ENCODE results near the gene IL1RL1. TPM values are rescaled to one million over a fixed set of nuclear protein-coding genes. Genes with fewer than 3 reads are reported as not detected.

IL1RL1 gene
- total RNA-seq, 2 experiments from 2014 or later = 0.10 to 0.18 TPM

GRCh38 chr2:102337481-102338386 is 26.4 kb downstream of the IL1RL1 start:
- H3K27ac Mint-ChIP-seq = no peak overlapping the region
- no peak for DNase-seq
- peaks cover 20% of the 10 kb centered on the region for H3K4me1 Mint-ChIP-seq
- no peak overlapping the region for H3K4me3 Mint-ChIP-seq
- H3K9me3 Mint-ChIP-seq = no peaks in the 10 kb centered on the region
- H3K27me3 Mint-ChIP-seq = no peaks in the 10 kb centered on the region
- H3K36me3 Mint-ChIP-seq = no peaks in the 10 kb centered on the region

DNA sequence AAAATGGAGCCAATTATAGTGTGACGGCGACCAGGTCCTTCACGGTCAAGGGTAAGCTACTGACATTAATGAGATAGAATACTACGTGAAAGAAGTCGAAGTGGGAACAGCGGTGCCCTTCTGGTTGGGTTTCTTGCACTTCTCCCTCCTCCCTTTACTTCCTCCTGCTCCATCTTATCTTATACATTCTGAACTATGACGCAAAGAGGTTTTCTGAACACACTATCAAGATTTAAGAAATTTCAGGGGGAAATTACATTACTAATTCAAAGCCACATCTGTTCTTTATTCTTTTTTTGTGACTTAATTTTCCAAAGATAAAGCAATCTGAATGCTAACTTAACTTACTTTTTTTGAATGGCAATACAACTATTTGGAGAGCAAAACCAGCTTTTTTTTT is 29.4 kb downstream of the IL1RL1 start:
- Mint-ChIP-seq H3K9me3 (no peaks in the 10 kb centered on the region), H3K27ac (no peak overlapping the region), H3K4me1 (peaks cover 11% of the 10 kb centered on the region), H3K27me3 (no peaks in the 10 kb centered on the region), H3K36me3 (no peaks in the 10 kb centered on the region), H3K4me3 (no peak overlapping the region)
- DNase-seq = no peak

DNA sequence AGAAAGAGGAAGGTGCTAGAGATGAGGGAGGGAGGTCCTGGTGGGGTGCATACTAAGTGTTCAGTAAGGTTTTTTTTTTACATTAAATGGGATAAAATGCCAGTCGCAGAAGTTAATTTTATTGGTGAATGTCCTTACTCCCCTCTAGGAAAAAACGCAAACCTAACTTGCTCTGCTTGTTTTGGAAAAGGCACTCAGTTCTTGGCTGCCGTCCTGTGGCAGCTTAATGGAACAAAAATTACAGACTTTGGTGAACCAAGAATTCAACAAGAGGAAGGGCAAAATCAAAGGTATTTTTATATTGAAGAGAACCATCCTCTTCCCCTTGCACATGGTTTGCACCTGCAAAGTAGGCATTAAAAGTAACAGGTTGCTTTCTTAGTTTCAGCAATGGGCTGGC is 31.5 kb downstream of the IL1RL1 start:
- DNase-seq = no peak
- Mint-ChIP-seq H3K27ac (no peak overlapping the region), H3K4me1 (peaks cover 2% of the 10 kb centered on the region), H3K36me3 (no peaks in the 10 kb centered on the region), H3K27me3 (no peaks in the 10 kb centered on the region), H3K4me3 (no peak overlapping the region), H3K9me3 (no peaks in the 10 kb centered on the region)

- Mint-ChIP-seq H3K9me3 (no peaks in the 10 kb centered on the region), H3K27ac (no peak overlapping the region), H3K4me1 (no peaks in the 10 kb centered on the region), H3K27me3 (no peaks in the 10 kb centered on the region), H3K4me3 (no peak overlapping the region), H3K36me3 (no peaks in the 10 kb centered on the region)
- no peak for DNase-seq
Observed at GRCh38 chr2:102344397-102344796, 33.0 kb downstream of the IL1RL1 start.

GRCh38 chr2:102345329-102345920 is 34.1 kb downstream of the IL1RL1 start:
- H3K27me3 Mint-ChIP-seq = no peaks in the 10 kb centered on the region
- H3K27ac Mint-ChIP-seq = no peak overlapping the region
- no peaks in the 10 kb centered on the region for H3K36me3 Mint-ChIP-seq
- peaks cover 4% of the 10 kb centered on the region for H3K4me1 Mint-ChIP-seq
- DNase-seq = no peak
- no peaks in the 10 kb centered on the region for H3K9me3 Mint-ChIP-seq
- H3K4me3 Mint-ChIP-seq = no peak overlapping the region

DNA sequence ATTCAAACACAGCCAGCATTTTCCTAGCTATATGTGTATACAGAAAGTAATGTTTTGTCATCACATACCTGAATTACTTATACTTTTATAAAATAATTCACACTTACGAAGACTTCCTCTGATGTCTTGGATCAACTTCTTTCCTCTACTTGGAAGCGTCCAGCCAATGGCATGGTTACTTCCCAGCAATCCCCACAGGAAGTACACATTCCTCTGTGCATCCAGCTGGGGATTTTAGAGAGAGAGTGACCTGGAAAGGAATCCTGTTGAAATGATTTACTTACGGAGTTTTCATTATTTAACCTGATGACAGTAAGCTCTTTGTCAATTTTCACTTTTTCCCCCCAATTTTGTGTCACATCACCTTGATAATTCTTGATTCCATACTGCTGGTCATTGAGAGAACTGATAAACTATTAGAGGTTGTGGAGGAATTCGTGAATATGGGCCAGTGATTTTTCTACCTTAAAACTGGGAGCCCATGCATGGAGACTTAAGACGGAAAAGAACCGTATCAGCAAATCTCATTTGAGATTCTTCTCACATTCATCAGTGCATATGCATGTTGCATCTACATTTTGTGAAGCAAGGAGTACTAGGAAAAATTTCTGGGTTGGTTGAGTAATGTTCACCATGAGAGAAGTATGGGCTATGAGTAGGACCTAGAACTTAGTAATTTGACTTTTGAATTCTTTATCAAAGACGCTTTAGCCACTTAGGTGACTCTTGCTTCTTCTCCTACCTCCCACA is 35.2 kb downstream of the IL1RL1 start:
- Mint-ChIP-seq H3K4me1 (peaks cover 4% of the 10 kb centered on the region), H3K27me3 (no peaks in the 10 kb centered on the region), H3K36me3 (no peaks in the 10 kb centered on the region), H3K27ac (no peak overlapping the region), H3K4me3 (no peak overlapping the region), H3K9me3 (no peaks in the 10 kb centered on the region)
- no peak for DNase-seq

GRCh38 chr2:102350137-102350793 is 38.9 kb downstream of the IL1RL1 start:
- no peak overlapping the region for H3K4me3 Mint-ChIP-seq
- no peaks in the 10 kb centered on the region for H3K27me3 Mint-ChIP-seq
- H3K9me3 Mint-ChIP-seq = no peaks in the 10 kb centered on the region
- no peak for DNase-seq
- no peak overlapping the region for H3K27ac Mint-ChIP-seq
- no peaks in the 10 kb centered on the region for H3K36me3 Mint-ChIP-seq
- H3K4me1 Mint-ChIP-seq = peaks cover 8% of the 10 kb centered on the region

DNA sequence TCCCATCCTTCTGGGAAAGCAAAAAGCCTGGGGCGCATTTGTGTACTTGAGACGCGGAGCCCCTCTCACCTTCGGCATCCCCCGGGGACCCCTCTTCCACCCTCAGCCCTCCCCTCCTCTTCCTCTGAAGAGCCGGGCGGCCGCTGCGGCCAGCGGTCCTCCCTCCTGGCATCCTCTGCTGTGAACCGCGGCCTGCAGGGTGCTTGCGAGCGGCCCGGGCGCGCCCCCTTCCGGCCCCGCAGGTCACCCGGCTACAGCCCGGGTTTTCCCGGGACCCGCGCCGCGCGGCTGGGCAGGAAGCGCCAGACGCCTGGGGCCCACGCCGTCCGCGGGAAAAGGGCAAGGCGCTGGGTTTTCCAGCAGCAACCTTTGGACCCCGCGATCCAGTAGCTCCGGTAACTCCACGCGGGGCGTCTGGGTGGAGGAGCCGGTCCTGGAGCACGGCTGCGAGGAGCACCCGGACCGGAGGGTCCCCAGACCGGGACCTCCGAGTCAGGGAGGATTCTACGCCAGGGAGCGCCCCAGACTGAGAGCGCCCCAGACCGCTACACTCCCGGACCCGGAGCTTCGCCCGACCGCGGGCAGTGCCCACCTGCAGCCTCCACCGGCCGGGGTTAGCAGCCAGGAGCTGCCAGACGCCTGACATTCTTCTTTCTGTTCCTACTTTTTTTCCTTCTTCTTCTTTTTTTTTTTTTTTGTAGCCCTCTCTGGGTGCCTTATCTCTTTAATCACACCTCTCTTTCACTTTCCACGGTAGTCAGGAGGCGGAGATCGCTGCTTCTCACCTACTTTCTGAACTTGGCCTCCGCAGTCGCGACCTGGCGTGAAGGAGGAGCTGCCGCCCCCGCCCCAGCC is 44.4 kb downstream of the IL1RL1 start, which contains the start of gene IL18R1:
Gene IL18R1, plus strand, starts transcription at position 271 of the 855 bp plus-strand sequence. CDS start 6,865 bp downstream, outside the sequence.
- Mint-ChIP-seq H3K9me3 (no peaks in the 10 kb centered on the region), H3K4me3 (peak within 1 kb of the TSS; percentile 99), H3K36me3 (peaks cover 16% of the 10 kb centered on the region), H3K27ac (peak within 1 kb of the TSS; percentile 97), H3K27me3 (no peaks in the 10 kb centered on the region), H3K4me1 (peaks cover 42% of the 10 kb centered on the region)
- DNase-seq = peak; percentile 85

DNA sequence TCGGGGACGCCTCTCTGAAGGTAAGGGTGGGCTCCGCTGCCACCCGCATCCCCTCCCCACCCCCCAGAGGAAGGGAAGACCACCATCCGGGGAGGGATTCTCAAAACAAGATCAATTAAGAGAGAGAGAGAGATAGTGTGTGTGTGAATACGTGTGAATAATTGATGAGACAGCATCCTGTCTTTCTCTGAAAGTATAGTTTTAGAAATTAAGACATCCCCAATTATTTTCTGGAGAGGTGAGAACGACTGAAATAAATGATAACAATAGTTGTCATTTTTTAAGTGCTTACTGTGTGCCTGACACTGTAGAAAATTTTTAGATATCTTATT is 45.0 kb downstream of the IL1RL1 start:
- Mint-ChIP-seq H3K4me1 (peaks cover 48% of the 10 kb centered on the region), H3K27me3 (no peaks in the 10 kb centered on the region), H3K4me3 (peak overlapping the region; percentile 99), H3K9me3 (no peaks in the 10 kb centered on the region), H3K27ac (peak overlapping the region; percentile 97), H3K36me3 (peaks cover 21% of the 10 kb centered on the region)
- no peak for DNase-seq

- H3K36me3 Mint-ChIP-seq = peaks cover 25% of the 10 kb centered on the region
- H3K27me3 Mint-ChIP-seq = no peaks in the 10 kb centered on the region
- peaks cover 1% of the 10 kb centered on the region for H3K9me3 Mint-ChIP-seq
- no peak for DNase-seq
- peak overlapping the region; percentile 97 for H3K27ac Mint-ChIP-seq
- peak overlapping the region; percentile 99 for H3K4me3 Mint-ChIP-seq
- H3K4me1 Mint-ChIP-seq = peaks cover 52% of the 10 kb centered on the region
Observed at GRCh38 chr2:102356741-102357140, 45.4 kb downstream of the IL1RL1 start.

- H3K4me3 Mint-ChIP-seq = peak overlapping the region; percentile 99
- peaks cover 35% of the 10 kb centered on the region for H3K36me3 Mint-ChIP-seq
- peaks cover 54% of the 10 kb centered on the region for H3K4me1 Mint-ChIP-seq
- H3K27ac Mint-ChIP-seq = no peak overlapping the region
- peaks cover 3% of the 10 kb centered on the region for H3K9me3 Mint-ChIP-seq
- no peaks in the 10 kb centered on the region for H3K27me3 Mint-ChIP-seq
- no peak for DNase-seq
Observed at GRCh38 chr2:102357937-102358336, 46.6 kb downstream of the IL1RL1 start.

DNA sequence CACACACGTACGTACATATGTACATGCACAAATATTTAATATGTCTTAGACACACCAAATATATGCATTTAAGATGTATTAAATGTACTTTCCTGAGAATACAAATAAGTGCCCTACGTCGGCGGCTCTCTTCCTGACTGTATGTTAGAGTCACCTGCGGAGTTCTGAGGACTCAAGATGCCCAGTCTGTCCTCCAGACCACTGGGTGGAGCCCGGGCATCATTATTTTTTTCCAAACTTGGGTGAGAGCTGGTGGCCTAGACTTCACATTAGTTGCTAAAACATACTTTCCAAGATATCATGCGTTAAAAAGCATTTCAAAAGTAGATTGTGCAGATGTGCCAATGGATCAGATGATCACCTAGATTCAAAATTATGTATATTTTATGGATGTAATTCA is 47.1 kb downstream of the IL1RL1 start:
- Mint-ChIP-seq H3K4me1 (peaks cover 57% of the 10 kb centered on the region), H3K9me3 (peaks cover 3% of the 10 kb centered on the region), H3K27me3 (no peaks in the 10 kb centered on the region), H3K4me3 (peak overlapping the region; percentile 1), H3K27ac (no peak overlapping the region), H3K36me3 (peaks cover 41% of the 10 kb centered on the region)
- DNase-seq = no peak

DNA sequence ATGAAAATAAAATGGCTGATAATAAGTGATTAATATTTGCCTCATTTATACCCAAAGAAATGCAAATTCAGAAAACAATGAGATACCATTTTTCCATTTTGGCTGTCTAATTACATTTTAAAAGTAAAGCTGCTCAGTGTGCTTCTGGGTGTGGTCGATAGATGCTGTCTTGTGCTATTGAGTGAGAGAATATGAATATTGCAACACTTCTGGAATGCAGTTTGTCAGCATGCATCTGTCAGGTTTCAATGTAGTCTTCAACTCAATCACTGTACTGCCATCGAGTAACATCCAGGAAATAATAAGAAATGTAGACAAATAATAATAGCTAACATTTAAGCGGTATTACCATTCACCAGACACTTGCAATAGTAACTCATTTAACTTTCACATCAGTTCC is 48.2 kb downstream of the IL1RL1 start:
- peaks cover 62% of the 10 kb centered on the region for H3K4me1 Mint-ChIP-seq
- peaks cover 9% of the 10 kb centered on the region for H3K9me3 Mint-ChIP-seq
- no peak overlapping the region for H3K4me3 Mint-ChIP-seq
- no peak for DNase-seq
- no peaks in the 10 kb centered on the region for H3K27me3 Mint-ChIP-seq
- no peak overlapping the region for H3K27ac Mint-ChIP-seq
- H3K36me3 Mint-ChIP-seq = peaks cover 51% of the 10 kb centered on the region

DNA sequence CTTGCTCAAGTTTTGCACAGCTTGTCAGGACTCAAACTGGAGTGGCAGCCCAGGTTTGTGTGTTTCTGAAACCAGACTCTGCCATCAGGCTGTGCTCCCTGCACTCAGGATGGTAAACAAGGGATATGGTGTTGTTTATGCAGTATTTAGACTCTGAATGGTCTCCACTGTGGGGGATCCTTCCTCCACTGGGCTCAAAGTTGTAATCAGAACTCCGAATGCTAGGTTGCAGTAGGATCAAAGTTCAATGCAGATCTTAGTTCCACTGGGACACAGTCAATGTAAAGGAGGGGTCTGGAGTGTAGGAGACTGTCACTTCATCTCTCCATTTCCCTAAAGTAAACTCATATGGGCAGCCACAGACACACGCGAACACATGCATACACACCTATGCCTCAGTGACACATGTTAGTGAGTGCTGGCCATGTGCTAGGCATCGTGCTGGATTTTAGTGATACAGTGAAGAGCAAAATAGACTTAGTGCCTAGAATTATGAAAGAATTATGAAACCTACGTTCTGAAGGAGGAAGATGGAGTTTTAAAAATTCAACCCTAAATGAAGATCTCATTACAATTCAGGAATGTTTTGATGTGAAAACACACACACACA is 50.4 kb downstream of the IL1RL1 start:
- Mint-ChIP-seq H3K9me3 (peaks cover 28% of the 10 kb centered on the region), H3K36me3 (peaks cover 73% of the 10 kb centered on the region), H3K27me3 (no peaks in the 10 kb centered on the region), H3K4me3 (no peak overlapping the region), H3K4me1 (peaks cover 63% of the 10 kb centered on the region), H3K27ac (peak overlapping the region; percentile 82)
- DNase-seq = no peak

All from activated naive CD8-positive, alpha-beta T cell treated with anti-CD3 and anti-CD28 coated beads for 36 hours (primary cell).